ENCODE results near the gene HEMK1. TPM values are rescaled to one million over a fixed set of nuclear protein-coding genes. Genes with fewer than 3 reads are reported as not detected.
A peak's percentile ranks its signal among the peaks of the same experiment; 100 is the strongest.

HEMK1 gene
- total RNA-seq, 1 donor from 2014 or later: 16.1 TPM

DNA sequence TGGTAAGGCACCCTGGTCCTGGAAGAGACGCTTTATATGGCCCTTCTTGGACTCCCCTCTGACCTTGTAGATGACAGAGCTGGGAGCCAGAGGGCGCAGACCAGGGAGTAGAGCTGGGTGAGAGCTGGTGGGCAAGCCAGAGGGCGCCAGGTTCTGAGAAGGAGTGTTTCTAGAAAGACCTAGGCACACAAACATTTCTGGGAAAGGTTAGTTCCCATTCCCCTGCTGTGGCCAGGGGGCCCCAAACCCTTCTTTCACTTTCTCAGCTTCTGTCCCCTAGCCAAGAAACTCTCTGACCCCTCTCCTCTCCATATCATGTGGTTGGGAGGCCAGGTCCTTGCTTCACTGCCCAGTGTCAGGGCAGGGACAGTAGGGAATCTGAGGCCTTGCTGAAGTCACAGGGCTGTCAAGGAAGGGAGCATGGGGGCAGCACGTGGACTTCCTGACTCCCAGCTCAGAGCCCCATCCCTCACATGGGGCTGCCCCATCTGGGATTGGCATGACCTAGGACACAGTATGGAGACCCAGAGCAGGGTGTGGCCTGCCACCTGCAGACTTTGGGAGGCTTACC lies 3.6 kb downstream of the HEMK1 start:
- no peaks in the 10 kb centered on the region for H3K27me3 ChIP-seq (ENCODE audit: low read depth)
- DNase-seq: no peak
- peaks cover 47% of the 10 kb centered on the region for H3K4me1 ChIP-seq
- no peaks in the 10 kb centered on the region for H3K9me3 ChIP-seq (replicated peaks)
- H3K4me3 ChIP-seq: no peak overlapping the region
- peak overlapping the region; percentile 75 for H3K27ac ChIP-seq (replicated peaks)
- intact Hi-C loops (cut with micrococcal nuclease): no loop called here
- peaks cover 27% of the 10 kb centered on the region for H3K36me3 ChIP-seq
- TF ChIP-seq, protein P1, sequence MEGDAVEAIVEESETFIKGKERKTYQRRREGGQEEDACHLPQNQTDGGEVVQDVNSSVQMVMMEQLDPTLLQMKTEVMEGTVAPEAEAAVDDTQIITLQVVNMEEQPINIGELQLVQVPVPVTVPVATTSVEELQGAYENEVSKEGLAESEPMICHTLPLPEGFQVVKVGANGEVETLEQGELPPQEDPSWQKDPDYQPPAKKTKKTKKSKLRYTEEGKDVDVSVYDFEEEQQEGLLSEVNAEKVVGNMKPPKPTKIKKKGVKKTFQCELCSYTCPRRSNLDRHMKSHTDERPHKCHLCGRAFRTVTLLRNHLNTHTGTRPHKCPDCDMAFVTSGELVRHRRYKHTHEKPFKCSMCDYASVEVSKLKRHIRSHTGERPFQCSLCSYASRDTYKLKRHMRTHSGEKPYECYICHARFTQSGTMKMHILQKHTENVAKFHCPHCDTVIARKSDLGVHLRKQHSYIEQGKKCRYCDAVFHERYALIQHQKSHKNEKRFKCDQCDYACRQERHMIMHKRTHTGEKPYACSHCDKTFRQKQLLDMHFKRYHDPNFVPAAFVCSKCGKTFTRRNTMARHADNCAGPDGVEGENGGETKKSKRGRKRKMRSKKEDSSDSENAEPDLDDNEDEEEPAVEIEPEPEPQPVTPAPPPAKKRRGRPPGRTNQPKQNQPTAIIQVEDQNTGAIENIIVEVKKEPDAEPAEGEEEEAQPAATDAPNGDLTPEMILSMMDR (IDR thresholded peaks at IDR 0.05; ENCODE audit: borderline replicate concordance): no peak

DNA sequence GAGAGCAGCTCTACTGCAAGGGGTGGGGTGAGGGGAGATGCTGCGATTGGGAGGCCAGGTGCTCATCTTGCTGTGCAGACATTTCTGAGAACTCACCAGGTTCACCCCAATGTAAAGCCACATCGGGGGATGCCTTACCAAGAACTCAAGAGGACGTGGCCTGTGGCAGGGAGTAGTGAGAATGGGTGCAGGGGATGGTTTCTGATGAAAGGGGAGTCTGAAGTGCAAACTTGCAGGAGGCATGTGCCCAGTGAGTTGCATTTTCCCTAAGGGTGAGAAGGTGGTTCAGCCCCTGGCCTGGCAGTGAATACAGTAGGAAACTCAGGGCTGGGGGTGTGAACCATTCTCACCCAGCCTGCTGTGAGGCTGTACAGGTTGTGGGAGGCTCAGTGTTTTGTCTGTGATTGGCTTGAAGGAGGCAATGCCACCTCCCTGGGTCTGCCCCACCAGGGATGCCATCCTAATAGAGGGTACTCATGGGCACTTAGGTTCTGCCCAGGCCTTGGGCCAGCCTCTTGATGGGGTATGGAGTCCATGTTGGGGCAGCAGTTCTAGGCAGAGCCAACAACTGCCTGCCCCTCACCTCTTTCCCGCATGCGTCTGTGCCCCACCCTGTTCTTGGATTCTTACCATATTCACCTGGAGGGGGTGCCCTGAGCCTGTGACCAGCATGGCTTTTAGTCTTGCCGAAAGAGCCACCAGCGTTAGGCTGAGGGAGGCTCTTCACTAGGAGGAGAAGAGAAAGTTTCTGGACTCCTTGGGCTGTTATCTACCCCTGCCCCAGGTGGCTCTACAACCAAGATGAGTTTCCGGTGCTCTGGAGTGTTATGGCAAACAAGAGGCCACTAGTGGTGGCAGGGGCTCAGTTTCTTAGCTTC lies 4.5 kb downstream of the HEMK1 start:
- TF ChIP-seq, protein P1 (IDR thresholded peaks at IDR 0.05; ENCODE audit: borderline replicate concordance): no peak
- H3K27ac ChIP-seq (replicated peaks): no peak overlapping the region
- peaks cover 38% of the 10 kb centered on the region for H3K4me1 ChIP-seq
- DNase-seq: no peak
- H3K9me3 ChIP-seq (replicated peaks): no peaks in the 10 kb centered on the region
- H3K36me3 ChIP-seq: peaks cover 35% of the 10 kb centered on the region
- H3K4me3 ChIP-seq: no peak overlapping the region
- H3K27me3 ChIP-seq (ENCODE audit: low read depth): no peaks in the 10 kb centered on the region
- intact Hi-C loops (cut with micrococcal nuclease): no loop called here

DNA sequence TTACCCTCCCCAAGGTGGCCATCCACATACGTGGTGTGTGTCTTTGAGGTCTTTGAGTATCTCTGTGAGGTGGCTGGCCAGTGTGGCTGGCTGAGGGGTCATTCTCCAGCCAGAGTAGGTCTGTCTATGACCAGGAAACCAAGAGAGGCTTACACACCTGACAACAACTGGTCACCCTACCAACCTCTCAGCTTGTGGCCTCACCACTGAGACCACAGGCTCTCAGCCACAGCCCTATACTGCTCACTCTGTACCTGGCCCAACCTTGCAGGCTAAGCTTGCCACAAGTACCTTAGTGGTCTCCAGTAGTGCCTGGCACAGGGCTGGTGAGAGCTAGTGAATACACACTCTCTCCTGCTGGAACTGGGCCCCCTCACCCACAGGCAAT lies 5.1 kb downstream of the HEMK1 start:
- intact Hi-C loops (cut with micrococcal nuclease): no loop called here
- Histone ChIP-seq H3K36me3 (peaks cover 38% of the 10 kb centered on the region), H3K27ac (replicated peaks) (no peak overlapping the region), H3K27me3 (ENCODE audit: low read depth) (no peaks in the 10 kb centered on the region), H3K4me3 (no peak overlapping the region), H3K9me3 (replicated peaks) (no peaks in the 10 kb centered on the region), H3K4me1 (peaks cover 37% of the 10 kb centered on the region)
- no peak for DNase-seq
- TF ChIP-seq, protein P1 (IDR thresholded peaks at IDR 0.05; ENCODE audit: borderline replicate concordance): no peak

DNA sequence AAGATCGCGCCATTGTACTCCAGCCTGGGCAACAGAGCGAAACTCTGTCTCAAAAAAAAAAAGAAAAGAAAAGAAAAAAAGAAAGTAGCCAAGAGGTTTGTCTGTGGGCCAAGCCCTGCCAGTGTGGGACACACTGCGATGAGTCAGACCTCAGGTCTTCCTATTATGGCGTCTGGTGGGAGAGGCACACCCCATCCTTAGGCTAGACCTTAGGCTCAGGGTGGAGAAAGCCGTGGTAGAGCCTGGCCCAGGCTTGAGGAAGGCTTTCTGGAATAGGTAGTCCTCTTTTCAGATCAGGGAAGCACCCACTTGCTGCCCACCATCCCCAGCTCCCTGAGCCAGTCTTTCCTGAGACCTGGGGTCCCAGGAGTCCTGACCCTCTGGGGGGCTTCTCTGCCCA lies 6.0 kb downstream of the HEMK1 start:
- H3K4me3 ChIP-seq: no peak overlapping the region

DNA sequence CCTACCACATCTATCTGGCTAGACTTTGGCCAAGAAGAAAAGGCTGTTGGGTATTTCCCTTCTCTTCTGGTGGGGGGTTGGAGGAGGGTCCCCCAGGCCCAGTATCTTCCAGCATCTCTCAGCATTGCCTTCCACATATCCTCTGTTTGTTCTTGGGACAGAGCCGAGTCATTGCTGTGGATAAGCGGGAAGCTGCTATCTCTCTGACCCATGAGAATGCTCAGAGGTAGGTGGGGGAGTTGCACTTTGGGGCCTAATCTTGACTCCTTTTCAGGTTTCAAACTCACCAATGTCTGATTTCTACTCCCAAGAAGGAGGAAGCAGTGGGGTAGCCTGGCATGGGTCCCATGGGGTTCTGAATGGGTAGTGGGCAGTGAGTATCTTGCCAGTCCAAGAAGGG lies 8.0 kb downstream of the HEMK1 start:
- intact Hi-C loops (cut with micrococcal nuclease): no loop called here

More for the DNA sequence above, 6.0 kb downstream of the HEMK1 start:
- TF ChIP-seq, protein P1 (IDR thresholded peaks at IDR 0.05; ENCODE audit: borderline replicate concordance): no peak
- Histone ChIP-seq H3K36me3 (peaks cover 42% of the 10 kb centered on the region), H3K9me3 (replicated peaks) (no peaks in the 10 kb centered on the region), H3K4me1 (peaks cover 28% of the 10 kb centered on the region), H3K27me3 (ENCODE audit: low read depth) (no peaks in the 10 kb centered on the region), H3K27ac (replicated peaks) (no peak overlapping the region)
- intact Hi-C loops (cut with micrococcal nuclease): no loop called here
- DNase-seq: no peak

More for the DNA sequence above, 8.0 kb downstream of the HEMK1 start:
- Histone ChIP-seq H3K9me3 (replicated peaks) (no peaks in the 10 kb centered on the region), H3K4me3 (no peak overlapping the region), H3K4me1 (peaks cover 28% of the 10 kb centered on the region), H3K27me3 (ENCODE audit: low read depth) (no peaks in the 10 kb centered on the region), H3K27ac (replicated peaks) (no peak overlapping the region), H3K36me3 (peaks cover 42% of the 10 kb centered on the region)
- no peak for DNase-seq
- TF ChIP-seq, protein P1 (IDR thresholded peaks at IDR 0.05; ENCODE audit: borderline replicate concordance): no peak
